Endothelial cell of umbilical vein (primary cell): Measurements from ENCODE around the gene NUDT9.
"Not testable (repeated sequence)": the region's sequence is repeated elsewhere in the genome, so short reads cannot be mapped to it uniquely, and the experiment has no call there.

Experiments used
- CTCF ChIP-seq, 2 donors: IDR thresholded peaks; 1 replicate in 1 of 2; 2 replicates in 1 of 2; pipeline ENCODE4 v1.5.1; 2011; ENCODE audit warnings: low read length in 2 of 2, mild to moderate bottlenecking in 2 of 2, moderate library complexity in 2 of 2, control low read depth in 1 of 2, inconsistent platforms in 1 of 2, low read depth in 1 of 2; ENCODE audit not compliant: insufficient read depth in 1 of 2; ENCODE audit errors: extremely low read depth in 1 of 2
- EZH2 ChIP-seq: IDR thresholded peaks from 2 replicates; pipeline ENCODE4 v1.6.1; 2012; ENCODE audit warnings: borderline replicate concordance, low read depth, mild to moderate bottlenecking, moderate library complexity, low read length, inconsistent platforms; ENCODE audit not compliant: severe bottlenecking
- FOS ChIP-seq: IDR thresholded peaks from 2 replicates; pipeline ENCODE4 v1.6.1; 2011; ENCODE audit warnings: mild to moderate bottlenecking, low read length, moderate library complexity, borderline replicate concordance; ENCODE audit not compliant: insufficient read depth
- GATA2 ChIP-seq: IDR thresholded peaks from 2 replicates; pipeline ENCODE4 v1.7.0; 2011; ENCODE audit warnings: low read depth, mild to moderate bottlenecking, moderate library complexity, mixed read lengths, low read length; ENCODE audit not compliant: insufficient read length, insufficient read depth
- JUN ChIP-seq: IDR thresholded peaks from 2 replicates; pipeline ENCODE4 v1.6.1; 2011; ENCODE audit warnings: borderline replicate concordance, low read depth; ENCODE audit not compliant: insufficient read length, insufficient read depth
- MYC ChIP-seq: IDR thresholded peaks from one replicate; pipeline ENCODE4 v1.6.1; 2011; ENCODE audit warnings: mild to moderate bottlenecking, low read depth, low read length
- POLR2A ChIP-seq: IDR thresholded peaks from 2 replicates; pipeline ENCODE4 v1.6.1; 2012; ENCODE audit warnings: low read depth, mild to moderate bottlenecking, control low read depth, low read length
- POLR2AphosphoS5 ChIP-seq: IDR thresholded peaks from 2 replicates; pipeline ENCODE4 v1.6.1; 2012; ENCODE audit warnings: low read depth, mild to moderate bottlenecking, control low read depth, low read length, moderate library complexity; ENCODE audit not compliant: insufficient read depth

DNA sequence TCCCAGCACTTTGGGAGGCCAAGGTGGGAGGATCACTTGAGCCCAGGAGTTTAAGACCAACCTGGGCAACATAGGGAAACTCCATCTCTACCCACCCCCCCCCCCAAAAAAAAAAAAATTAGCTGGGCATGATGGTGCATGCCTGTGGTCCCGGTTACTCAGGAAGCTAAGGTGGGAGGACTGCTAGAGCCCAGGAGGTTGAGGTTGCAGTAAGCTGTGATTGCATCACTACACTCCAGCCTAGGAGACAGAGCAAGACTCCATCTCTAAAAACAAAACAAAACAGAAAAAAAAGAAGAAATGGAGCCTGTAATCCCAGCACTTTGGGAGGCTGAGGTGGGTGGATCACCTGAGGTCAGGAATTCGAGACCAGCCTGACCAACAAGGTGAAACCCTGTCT is 69.5 kb downstream of the NUDT9 start:
- TF ChIP-seq CTCF (IDR thresholded peaks at IDR 0.05; ENCODE audit: extremely low read depth in 1 of 2, insufficient read depth in 1 of 2, low read depth in 1 of 2, low read length in 2 of 2); GATA2; MYC; POLR2A; EZH2; FOS; POLR2AphosphoS5; JUN: not testable (repeated sequence)
